ENCODE results near the gene SOD2. TPM values are rescaled to one million over a fixed set of nuclear protein-coding genes. Genes with fewer than 3 reads are reported as not detected.

SOD2 gene
- total and polyA plus RNA-seq, 2 of the 13 experiments (the other 11 are each of a cell fraction or from before 2014, with no cell fraction given), result 304 to 309 TPM

DNA sequence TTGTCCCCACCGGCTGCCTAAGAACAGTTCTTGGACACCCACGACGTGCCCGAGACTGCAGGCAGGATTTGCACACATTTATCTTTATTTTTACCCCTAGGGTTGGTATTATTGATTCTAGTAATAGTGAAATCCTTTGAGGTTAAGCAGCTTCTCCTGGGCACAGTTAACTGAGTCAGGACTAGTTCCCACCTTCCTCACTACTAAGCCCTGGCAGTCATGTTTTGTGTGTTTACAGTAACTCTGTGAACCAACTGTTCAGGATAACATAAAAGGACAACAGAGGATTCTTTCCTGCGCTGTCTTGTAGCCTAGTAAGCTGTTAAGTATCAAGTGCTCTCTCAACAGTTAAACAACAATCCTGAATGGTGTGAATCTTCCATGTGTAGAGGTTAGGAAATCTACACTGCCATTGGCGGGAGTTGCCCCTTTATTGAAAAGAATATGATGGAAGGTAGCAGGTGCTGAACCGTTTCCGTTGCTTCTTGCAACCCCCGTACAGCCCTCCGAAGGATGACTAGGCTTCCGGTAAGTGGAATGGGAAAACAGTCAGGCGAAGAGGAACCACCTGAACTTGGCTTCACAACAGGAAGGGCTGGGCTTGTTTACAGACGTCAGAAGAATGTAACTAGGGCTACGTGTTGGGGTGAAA, 979 bp upstream of the SOD2 start (continued):
- peak; percentile 53; the same call in 1 of the 2 replicates for TF ChIP-seq ZNF800 (CRISPR knock-in tag; IDR thresholded peaks at IDR 0.05)
- TF ChIP-seq BCL3 (CRISPR knock-in tag; IDR thresholded peaks at IDR 0.05), result no peak
- no peak for TF ChIP-seq SYNCRIP (IDR thresholded peaks at IDR 0.05; ENCODE audit: insufficient read depth, low read depth, low read length)
- TF ChIP-seq MNT (IDR thresholded peaks at IDR 0.05), result no peak; the same call in 1 of the 2 replicates
- 0 out of 2 replicates have a peak, but pooled peaks have one; percentile 90 for TF ChIP-seq ZNF414 (CRISPR knock-in tag; IDR thresholded peaks at IDR 0.05)
- peak; percentile 49; the same call in 1 of the 2 replicates for TF ChIP-seq SKIL (CRISPR knock-in tag; IDR thresholded peaks at IDR 0.05; ENCODE audit: borderline replicate concordance)
- TF ChIP-seq ZMAT3 (CRISPR knock-in tag; conservative IDR thresholded peaks at IDR 0.05), result peak; percentile 21; the same call in 1 of the 2 replicates
- 0 out of 2 replicates have a peak, but pooled peaks have one; percentile 67 for TF ChIP-seq CCDC6 (CRISPR knock-in tag; IDR thresholded peaks at IDR 0.05)
- TF ChIP-seq ZNF30 (CRISPR knock-in tag; IDR thresholded peaks at IDR 0.05), result peak; percentile 25; the same call in 1 of the 2 replicates
- peak; percentile 59; the same call in 1 of the 2 replicates for TF ChIP-seq MIER3 (CRISPR knock-in tag; IDR thresholded peaks at IDR 0.05; ENCODE audit: borderline replicate concordance)
- peak; percentile 37; the same call in 1 of the 2 replicates for TF ChIP-seq GABPB1 (CRISPR knock-in tag; IDR thresholded peaks at IDR 0.05)
- no peak for TF ChIP-seq KLF15 (CRISPR knock-in tag; IDR thresholded peaks at IDR 0.05; ENCODE audit: borderline replicate concordance)
- no peak for TF ChIP-seq FOXM1 (CRISPR knock-in tag; IDR thresholded peaks at IDR 0.05)
- 0 out of 2 replicates have a peak, but pooled peaks have one; percentile 9 for TF ChIP-seq ZBTB2 (CRISPR knock-in tag; IDR thresholded peaks at IDR 0.05; ENCODE audit: low read depth)
- peak; percentile 14; the same call in 1 of the 2 replicates for TF ChIP-seq TEF (CRISPR knock-in tag; IDR thresholded peaks at IDR 0.05)
- peak; percentile 51; the same call in 1 of the 2 replicates for TF ChIP-seq ZIK1 (CRISPR knock-in tag; IDR thresholded peaks at IDR 0.05; ENCODE audit: borderline replicate concordance, low read depth)
- no peak for TF ChIP-seq CCAR2 (optimal IDR thresholded peaks at IDR 0.05; ENCODE audit: low read depth, low read length)
- TF ChIP-seq MAFK (conservative IDR thresholded peaks at IDR 0.05 in 1 of 2, IDR thresholded peaks at IDR 0.05 in 1 of 2; ENCODE audit: low read length in 2 of 2), result no peak
